NCI-H1092 (cell line): ENCODE measurements around the gene AWAT1.
A peak's percentile ranks its signal among the peaks of the same experiment; 100 is the strongest.
"Not testable (repeated sequence)": the region's sequence is repeated elsewhere in the genome, so short reads cannot be mapped to it uniquely, and the experiment has no call there.

Source experiments
- DNase-seq: peaks from one replicate; lab custom pipeline; 2025; lab: John Stamatoyannopoulos, UW

The AWAT1 gene

GRCh38 chrX:70262952-70263567, 28.6 kb downstream of the AWAT1 start:
- DNase-seq, result peak; percentile 16

- no peak for DNase-seq
These were observed 30.3 kb downstream of the AWAT1 start for GRCh38 chrX:70264784-70265183.

DNA sequence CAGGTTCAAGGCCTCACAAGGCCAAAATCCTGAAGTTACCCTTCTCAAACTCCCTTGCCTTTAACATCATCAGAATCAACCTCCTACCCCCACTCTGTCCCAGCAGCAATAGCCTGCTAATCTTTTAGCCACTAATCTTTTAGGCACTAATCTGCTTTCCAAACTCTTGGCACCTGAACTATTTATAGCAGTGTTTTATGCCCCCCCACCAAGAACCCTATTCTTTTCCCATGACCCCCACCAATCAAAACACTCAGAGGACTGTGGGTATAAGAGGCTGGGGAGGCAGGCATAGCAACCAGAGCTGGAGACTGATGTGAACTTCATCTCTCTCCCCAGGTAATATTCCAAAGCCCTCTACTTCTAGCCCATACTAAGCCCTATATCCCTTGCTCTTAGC, 33.6 kb downstream of the AWAT1 start, which contains the start of gene ARR3:
ARR3 (plus strand) TSS at position 301 of the 400 bp plus-strand sequence. CDS start 1,052 bp downstream, outside the sequence.
- DNase-seq, result no peak

- not testable (repeated sequence) for DNase-seq
These were observed 39.6 kb downstream of the AWAT1 start for GRCh38 chrX:70274029-70274428.

GRCh38 chrX:70279081-70279480, 44.6 kb downstream of the AWAT1 start:
- no peak for DNase-seq

GRCh38 chrX:70280573-70280972, 46.1 kb downstream of the AWAT1 start:
- no peak for DNase-seq

- no peak for DNase-seq
These were observed 47.5 kb downstream of the AWAT1 start, which contains the start of gene RAB41 for GRCh38 chrX:70281951-70282350. Gene RAB41, plus strand, starts transcription at chrX:70282172. Its CDS starts 46 bp downstream, at chrX:70282218.

GRCh38 chrX:70289168-70289792, 54.8 kb downstream of the AWAT1 start:
- no peak for DNase-seq
